Measurements from ENCODE around the gene PODNL1.

Gene PODNL1

GRCh38 chr19:13962699-13963602 is 24.7 kb upstream of the PODNL1 start:
- peak overlapping the region; percentile 28 for H3K4me3 ChIP-seq (ENCODE audit: low read depth, low read length)
- in situ Hi-C loops (cut with HindIII; ENCODE audit: low sequenced_read_pairs): no loop called here
- TF ChIP-seq CTCF (IDR thresholded peaks at IDR 0.05; ENCODE audit: low read depth, low read length, missing control alignments): no peak

DNA sequence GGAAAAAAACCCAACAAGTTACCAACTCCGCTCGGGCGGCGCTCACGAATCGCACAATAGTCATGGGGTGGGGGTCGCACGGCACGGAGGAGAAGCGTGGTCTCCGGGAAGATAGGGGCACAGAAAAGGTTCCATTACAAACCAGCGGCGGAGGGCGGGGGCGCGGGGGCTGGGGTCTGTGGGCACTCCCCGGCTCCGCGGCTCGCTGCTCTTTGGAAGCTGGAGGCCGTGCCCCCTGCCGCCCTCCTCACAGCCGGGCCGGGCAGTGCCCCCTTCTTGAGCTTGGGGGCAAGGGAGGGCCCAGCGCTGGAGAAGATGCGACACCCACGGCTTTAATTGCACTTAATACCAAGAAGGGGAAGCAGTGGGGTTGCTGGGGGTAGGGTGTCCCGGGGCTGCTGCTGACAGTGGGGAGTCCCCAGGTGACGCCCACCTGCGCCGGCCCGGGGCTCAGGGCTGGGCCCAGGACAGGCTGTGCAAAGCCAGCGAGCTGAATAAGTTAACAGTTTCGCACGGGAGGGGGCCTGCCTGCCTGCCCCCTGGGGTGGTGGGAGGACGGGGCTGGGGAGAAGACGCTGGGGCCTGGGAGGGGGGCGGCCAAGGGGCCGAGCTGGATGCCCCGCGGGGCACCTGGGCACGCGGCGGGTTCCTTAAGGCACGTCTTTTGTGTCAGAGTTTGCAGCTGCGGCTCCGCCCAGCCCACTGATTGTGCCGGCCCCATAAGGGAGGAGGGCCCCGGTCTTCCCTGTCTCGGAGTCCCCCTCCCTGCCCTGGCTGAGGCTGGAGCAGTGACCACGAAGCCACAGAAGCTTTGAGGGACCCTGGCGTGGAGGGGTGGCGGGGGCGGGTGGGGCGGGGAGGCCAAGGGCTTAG is 23.8 kb upstream of the PODNL1 start:
- in situ Hi-C loops (cut with HindIII; ENCODE audit: low sequenced_read_pairs): no loop called here
- H3K4me3 ChIP-seq (ENCODE audit: low read depth, low read length): peak overlapping the region; percentile 7
- TF ChIP-seq CTCF (IDR thresholded peaks at IDR 0.05; ENCODE audit: low read depth, low read length, missing control alignments): no peak
- no peak for DNase-seq (ENCODE audit: low read depth)

More at GRCh38 chr19:13962699-13963602, 24.7 kb upstream of the PODNL1 start:
- DNase-seq (ENCODE audit: low read depth): peak; percentile 48

DNA sequence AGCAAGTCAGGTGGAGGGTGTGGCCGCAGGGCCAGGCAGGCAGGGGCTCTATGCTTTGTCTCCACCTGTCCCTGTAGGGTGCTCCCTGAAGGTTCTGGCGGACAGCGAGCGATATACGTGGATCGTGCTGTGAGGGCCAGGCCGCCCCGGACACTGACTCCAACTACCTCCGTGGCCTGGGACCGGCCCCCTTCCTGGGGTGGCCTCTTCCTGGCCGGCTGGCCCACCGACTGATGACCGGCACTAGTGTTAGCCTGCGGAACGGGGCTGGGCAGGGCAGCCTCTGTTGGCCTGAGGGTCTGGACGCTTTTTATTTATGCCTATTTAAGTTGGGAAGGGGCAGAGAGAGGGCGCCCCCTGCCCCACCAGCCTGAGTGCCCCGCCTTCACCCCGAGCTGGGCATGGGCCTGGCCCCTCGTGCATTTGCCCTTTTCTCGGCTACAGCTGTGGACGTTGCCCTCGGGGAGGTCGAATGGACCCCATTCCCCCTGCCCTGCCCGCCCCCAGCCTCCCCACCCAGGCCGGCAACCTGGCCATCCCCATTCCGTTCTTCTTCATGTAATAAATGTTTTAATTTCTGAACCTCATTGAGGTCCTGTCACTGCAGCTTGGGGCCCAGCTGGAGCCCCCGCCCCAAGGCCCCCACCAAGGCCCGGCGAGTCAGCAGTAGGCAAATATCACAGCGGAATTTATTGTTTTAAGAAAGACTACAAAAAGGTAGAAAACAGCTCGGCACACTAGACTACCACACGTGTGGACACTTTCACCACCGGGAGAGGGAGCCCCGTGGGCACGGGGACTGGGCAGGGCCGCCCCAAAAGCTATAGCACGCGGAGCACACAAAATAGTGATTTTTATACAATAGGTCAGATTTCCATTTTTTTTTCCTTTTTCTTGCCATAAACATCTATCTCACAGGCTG is 22.9 kb upstream of the PODNL1 start:
- H3K4me3 ChIP-seq (ENCODE audit: low read depth, low read length): no peak overlapping the region
- TF ChIP-seq CTCF (IDR thresholded peaks at IDR 0.05; ENCODE audit: low read depth, low read length, missing control alignments): peak; percentile 36
- in situ Hi-C loops (cut with HindIII; ENCODE audit: low sequenced_read_pairs): no loop called here
- no peak for DNase-seq (ENCODE audit: low read depth)

DNA sequence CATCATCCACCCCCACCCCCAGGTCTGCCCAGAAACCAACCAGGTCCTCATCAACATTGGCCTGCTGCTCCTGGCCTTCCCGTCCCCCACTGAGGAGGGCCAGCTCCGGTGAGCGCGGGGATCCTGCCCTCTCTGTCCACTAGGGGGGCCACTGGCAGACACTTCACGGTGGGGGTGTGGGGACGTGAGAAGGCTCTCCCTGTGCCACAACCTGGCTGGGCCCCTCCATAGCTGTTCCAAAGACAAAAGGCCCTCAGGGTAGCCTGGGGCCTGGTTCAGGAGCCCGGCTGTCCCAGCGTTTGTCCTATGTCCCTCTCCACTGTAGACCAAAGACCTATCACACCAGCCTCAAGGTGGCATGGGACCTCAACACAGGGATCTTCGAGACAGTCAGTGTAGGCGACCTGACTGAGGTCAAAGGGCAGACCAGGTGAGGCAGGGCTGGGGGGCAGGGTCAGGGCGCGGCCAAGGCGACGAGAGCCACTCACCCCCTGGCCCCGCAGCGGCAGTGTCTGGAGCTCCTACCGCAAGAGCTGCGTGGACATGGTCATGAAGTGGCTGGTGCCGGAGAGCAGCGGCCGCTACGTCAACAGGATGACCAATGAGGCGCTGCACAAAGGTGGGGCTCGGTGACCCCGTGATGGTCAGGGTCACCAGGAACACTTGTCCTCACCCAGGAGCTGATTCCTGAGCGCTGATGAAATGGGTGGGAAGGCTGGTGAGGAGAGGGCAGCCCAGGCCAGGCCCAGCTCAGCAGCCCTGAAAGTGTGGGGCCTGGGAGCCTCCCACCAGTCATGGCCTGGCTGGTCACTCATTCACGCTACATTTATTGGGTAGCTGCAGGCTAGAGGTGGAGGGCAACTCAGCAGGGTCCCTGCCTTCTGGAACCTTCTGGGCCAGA is 22.0 kb upstream of the PODNL1 start:
- TF ChIP-seq CTCF (IDR thresholded peaks at IDR 0.05; ENCODE audit: low read depth, low read length, missing control alignments): no peak
- DNase-seq (ENCODE audit: low read depth): no peak
- in situ Hi-C loops (cut with HindIII; ENCODE audit: low sequenced_read_pairs): no loop called here
- no peak overlapping the region for H3K4me3 ChIP-seq (ENCODE audit: low read depth, low read length)

DNA sequence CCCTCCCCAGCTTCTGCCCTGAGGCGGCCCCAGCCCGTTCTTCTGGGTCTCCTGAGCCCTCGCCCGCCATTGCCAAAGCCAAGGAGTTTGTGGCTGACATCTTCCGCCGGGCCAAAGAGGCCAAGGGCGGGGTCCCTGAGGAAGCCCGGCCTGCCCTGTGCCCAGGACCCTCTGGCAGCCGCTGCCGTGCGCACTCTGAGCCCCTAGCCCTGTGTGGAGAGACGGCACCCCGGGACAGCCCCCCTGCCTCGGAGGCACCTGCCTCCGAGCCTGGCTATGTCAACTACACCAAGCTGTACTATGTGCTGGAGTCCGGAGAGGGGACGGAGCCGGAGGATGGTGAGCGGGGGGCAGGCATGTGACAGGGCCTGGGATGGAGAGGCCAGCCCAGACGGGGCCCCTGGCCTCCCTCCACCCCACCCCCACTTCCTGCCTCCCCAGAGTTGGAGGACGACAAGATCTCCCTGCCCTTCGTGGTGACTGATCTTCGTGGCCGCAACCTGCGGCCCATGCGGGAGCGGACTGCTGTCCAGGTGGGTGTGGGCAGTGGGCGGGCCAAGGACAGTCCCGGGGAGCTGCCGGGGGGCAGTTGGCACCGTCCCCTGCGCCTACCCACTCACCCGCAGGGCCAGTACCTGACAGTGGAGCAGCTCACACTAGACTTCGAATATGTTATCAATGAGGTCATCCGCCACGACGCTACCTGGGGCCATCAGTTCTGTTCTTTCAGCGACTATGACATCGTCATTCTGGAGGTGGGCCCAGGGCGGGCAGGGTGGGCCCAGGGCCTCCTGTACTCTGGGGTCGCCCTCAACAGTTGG is 21.1 kb upstream of the PODNL1 start:
- no peak for DNase-seq (ENCODE audit: low read depth)
- H3K4me3 ChIP-seq (ENCODE audit: low read depth, low read length): no peak overlapping the region
- in situ Hi-C loops (cut with HindIII; ENCODE audit: low sequenced_read_pairs): no loop called here
- no peak for TF ChIP-seq CTCF (IDR thresholded peaks at IDR 0.05; ENCODE audit: low read depth, low read length, missing control alignments)

Measured in astrocyte of the cerebellum (primary cell).